Stimulated activated CD8-positive, alpha-beta memory T cell treated with anti-CD3 and anti-CD28 coated beads, Interleukin-7, amount 100 ng/mL, for 48 hours (primary cell): ENCODE measurements around the gene MEX3D.

Source experiments
- DNase-seq, 2 donors: peaks; one replicate each; pipeline ENCODE4 v3.0.0-alpha.2; 2020; ENCODE audit warnings: low read depth in 1 of 2; ENCODE audit errors: extremely low read depth in 1 of 2

MEX3D gene

GRCh38 chr19:1568320-1569019 lies at the start of gene MEX3D:
Gene MEX3D (minus strand): TSS chr19:1568325. CDS start chr19:1568058, 267 bp downstream.
- DNase-seq: peak; percentile 59 to 63

DNA sequence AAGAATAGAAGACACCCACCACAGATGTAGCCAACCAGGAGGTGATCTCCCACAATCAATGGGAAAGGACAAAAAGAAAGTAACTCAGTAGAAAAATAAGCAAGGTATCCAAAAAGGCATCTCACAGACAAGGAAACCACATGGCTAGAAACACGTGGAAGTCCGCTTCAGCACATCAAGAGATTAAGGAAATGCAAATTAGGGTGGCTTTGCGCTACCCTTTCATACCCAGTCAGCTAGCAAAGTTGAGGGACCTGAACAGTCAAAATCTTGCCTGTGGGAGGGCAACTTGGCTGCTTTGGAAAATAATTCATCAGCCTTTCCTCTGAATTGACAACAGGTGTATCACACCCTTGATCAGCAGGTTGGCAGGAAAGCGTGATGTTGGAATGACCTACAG lies 48.8 kb upstream of the MEX3D start:
- no peak for DNase-seq

DNA sequence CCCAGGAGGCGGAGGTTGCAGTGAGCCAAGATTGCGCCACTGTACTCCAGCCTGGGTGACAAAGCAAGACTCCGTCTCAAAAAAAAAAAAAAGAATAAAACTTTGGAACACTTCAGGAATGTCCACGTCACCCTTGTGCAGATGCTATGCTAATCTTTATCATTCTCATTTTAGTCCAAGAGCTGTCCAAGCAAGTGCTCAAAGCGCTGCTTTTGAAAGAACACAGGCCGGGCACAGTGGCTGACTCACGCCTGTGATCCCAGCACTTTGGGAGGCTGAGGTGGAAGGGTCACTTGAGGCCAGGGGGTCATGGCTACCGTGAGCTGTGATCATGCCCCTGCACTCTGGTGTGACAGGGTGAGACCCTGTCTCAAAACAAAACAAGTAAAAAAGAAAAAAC lies 48.3 kb upstream of the MEX3D start:
- DNase-seq: no peak

DNA sequence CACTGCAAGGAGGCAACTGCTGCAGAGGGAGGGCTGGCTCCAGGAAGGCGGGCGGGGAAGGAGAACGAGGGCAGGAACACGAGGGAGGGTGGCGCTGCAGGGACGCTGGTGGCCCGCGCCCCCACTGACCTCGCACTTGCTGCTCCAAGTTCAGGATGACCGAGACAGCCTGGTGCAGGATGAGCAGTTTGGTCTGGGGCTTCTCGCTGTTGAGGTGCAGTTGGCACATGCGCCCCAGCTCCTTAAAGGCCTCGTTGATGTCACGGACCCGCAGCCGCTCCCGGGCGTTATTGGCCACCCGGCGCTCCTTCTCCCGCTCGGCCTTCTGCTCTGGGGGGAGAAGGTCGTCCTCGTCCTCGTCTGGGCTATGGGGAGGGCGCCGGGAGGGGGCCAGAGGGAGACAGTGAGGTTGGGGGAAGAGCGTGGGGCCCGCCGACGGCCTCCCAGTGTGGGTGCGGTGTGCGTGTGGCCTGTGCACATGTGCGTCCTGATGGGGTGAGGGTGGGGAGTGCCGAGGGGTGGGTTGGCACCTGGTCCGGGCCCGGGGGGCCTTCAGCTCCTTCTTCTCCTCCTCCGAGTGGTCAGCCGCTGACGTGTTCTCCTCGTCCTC lies 47.1 kb upstream of the MEX3D start:
- no peak for DNase-seq

DNA sequence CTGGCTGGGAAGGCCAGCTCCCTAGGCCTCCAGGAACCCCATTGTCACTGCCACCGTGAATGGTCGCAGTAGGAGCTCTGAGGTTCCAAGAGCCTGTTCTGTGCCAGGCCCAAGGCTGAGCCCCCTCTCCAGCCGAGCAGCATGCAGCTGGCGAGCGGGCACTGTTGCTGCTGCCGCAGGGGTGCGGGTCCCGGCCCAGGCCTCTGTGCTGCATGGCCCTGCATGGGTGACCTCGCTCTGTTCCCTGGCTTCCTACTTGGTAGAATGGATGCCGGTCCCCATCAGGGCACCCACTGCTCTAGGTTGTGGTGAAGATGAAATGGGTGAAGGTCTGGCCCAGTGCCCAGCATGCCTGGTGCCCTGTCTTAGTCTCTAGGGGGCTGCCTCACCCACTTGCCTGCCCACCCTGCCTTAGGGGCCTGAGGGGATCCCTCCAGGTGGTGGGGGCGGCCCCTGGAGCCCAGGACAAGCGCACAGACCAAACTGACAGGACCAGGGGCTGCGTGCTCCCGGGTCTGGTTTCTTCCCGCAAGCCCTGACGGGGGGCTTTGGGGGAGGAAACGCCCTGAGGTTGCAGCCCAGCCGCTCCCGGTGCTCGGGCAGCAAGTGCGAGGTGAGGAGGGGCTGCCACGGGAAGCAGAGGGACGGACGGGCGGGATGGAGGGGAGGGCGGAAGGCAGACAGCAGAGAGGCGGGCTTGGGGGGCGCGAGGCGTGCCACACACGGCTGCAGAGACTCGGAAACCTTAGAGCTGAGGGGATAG lies 45.9 kb upstream of the MEX3D start:
- DNase-seq: no peak

GRCh38 chr19:1613146-1613545 lies 45.0 kb upstream of the MEX3D start:
- DNase-seq: no peak

DNA sequence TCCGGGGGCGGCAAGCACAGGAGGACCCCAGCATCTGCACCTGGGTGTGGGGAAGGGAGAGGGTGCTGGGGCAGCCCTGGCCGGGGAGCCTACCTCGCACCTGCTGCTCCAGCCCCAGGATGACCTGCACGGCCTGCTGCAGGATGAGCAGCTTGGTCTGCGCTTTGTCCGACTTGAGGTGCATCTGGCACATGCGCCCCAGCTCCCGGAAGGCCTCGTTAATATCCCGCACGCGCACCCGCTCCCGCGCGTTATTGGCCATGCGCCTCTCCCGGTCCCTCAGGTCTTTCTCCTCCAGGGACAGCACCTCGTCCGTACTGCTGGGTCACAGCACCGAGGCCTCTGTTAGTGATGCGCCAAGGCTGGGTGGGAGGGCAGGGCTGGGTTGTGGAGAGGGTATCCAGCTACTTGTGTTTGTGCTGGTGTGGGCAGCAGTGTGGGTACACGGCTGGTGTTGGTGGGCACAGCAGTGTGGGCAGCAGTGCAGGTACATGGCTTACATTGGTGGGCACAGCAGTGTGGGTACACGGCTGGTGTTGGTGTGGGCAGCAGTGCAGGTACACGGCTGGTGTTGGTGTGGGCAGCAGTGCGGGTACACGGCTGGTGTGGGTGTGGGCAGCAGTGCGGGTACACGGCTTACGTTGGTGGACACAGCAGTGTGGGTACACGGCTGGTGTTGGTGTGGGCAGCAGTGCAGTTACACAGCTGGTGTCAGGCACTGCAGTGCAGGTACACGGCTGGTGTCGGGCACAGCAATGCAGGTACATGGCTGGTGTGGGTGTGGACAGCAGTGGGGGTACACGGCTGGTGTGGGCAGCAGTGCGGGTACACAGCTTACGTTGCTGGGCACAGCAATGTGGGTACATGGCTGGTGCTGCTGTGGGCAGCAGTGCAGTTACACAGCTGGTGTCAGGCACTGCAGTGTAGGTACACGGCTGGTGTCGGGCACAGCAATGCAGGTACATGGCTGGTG lies 44.3 kb upstream of the MEX3D start:
- DNase-seq: no peak

GRCh38 chr19:1611353-1611752 lies 43.2 kb upstream of the MEX3D start:
- DNase-seq: no peak

GRCh38 chr19:1610579-1610978 lies 42.5 kb upstream of the MEX3D start:
- DNase-seq: no peak

DNA sequence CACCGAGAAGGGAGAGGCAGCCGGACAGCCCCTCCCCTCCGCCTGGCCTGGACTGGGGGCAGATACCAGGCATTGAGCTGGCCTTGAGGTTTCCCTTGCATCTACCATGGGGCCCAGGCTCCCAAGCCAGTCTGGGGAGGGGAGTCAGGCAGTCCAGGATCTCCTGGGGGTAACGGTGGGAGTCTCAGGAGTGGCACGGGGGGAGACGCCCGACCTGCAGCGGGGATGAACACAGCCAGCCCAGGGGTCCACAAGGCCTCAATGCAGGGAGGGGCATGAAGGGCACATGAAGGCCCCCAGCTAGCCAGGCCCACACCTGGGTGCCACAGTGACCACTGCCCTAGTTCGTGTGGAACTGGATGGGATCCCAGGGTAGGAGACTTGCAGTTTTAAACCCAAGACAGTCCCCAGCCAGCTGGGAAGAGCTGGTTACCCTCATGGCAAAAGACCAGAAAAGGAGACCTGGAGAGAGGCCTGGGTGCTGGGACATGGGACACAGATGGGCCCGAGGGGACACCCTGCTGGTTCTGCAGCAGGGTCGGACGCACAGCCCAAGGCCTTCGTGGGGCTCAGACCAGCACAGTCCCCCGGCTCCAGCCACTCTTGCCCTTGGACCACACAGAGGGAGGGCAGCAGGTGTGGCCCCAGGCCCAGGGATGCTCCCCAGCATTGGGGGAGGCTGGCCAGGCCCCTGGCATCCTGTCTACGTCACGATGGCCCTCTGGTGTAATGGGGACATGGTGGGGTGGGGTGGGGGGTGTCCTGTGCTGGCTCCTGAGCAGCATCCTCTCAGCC lies 41.8 kb upstream of the MEX3D start:
- no peak for DNase-seq

DNA sequence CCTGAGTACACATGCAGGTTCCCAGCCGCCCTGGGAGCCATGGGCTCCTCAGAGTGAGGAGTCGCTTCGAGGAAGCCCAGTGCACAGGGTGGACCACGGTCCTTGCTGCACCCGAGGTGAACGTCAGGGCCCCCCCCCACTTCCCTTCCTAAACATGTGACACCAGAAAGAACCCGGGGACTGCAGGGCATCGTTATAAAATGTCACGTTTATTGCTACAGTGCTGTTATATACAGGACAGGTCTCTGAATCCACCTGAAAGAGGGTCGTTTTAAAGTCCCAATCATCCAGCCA lies 40.9 kb upstream of the MEX3D start:
- no peak for DNase-seq

DNA sequence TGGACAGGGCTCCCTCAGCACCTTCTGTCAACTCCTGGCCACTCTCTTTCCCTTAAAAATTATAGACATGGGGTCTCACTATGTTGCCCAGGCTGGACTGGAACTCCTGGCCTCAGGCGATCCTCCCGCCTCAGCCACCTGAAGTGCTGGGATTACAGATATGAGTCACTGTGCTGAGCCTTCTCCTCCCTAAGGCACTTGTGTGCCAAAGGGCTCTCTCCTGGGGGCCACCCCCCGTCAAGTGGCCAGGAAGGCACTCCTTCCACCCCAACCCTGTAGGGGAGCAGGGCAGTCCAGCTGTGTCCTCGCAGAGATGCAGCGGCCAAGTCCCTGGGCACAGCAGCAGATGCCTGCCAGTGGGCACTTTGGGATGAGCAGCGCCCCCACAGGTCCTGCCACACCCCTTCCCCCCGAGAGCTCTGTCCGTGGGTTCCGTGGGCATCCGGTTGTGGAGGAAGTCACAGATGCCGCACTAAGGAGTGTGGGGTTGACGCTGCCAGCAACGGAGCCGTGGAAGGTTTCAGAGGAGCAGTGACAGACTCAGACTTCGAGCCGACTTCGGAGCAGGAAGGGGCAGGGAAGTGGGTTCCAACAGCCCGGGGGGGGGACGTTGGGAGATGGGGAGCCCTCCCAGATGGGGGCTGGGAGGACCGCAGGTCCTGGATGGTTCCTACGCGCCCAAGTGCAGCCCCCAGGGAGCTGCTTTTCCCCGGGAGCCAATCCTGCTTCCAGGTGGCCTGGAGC lies 40.4 kb upstream of the MEX3D start:
- no peak for DNase-seq

- no peak for DNase-seq
Measured at GRCh38 chr19:1606138-1606651, 38.1 kb upstream of the MEX3D start.

DNA sequence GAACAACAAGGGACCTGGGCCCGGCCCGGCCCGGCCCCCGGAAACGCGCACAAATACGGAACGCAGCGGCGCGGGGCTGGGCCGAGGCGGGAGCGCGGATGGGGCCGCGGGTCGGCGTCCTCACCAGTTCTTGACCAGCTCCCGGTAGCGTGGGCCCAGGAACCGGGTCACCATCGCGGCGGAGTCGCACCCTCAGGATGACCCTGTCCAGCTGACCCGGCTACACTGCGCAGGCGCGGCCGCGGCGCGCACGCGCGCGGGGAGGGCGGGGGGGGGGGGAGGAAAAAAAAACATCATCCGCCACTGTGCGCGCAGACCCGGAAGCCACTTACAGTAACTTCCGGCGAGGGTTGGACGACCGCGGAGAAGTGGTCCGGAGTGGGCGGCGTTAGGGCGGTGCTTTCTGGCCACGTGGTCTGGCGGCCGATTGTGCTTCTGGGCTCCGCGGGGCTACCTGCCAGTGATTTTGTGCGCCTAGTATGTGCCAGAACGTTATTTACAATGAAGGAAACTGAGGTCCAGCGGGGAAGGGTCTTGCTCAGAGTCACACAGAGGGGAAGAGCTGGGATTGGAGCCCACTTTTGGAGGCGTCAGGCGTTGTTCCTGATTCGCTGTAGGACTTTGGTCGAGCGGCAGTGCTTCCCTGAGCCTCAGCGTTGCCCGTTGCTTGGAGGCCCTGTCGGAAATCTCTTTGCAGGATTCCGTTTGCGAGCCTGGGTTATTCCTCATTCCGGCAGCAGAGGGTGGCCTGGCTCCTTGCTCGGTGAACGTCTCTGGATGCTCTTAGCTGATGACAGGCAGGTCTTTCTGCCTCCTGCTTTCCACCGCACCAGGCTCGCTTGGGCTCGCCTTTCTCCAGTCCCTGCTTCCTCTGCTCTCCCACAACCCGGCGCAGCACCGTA lies 37.4 kb upstream of the MEX3D start, which contains the start of gene UQCR11:
Gene UQCR11 (minus strand): TSS at position 227 of the 902 bp plus-strand sequence. CDS start 53 bp downstream, at position 174.
- peak; percentile 90 to 96 for DNase-seq

- no peak for DNase-seq
Measured at GRCh38 chr19:1602091-1602707, 34.1 kb upstream of the MEX3D start.

- DNase-seq: no peak
Measured at GRCh38 chr19:1601613-1602064, 33.5 kb upstream of the MEX3D start.

DNA sequence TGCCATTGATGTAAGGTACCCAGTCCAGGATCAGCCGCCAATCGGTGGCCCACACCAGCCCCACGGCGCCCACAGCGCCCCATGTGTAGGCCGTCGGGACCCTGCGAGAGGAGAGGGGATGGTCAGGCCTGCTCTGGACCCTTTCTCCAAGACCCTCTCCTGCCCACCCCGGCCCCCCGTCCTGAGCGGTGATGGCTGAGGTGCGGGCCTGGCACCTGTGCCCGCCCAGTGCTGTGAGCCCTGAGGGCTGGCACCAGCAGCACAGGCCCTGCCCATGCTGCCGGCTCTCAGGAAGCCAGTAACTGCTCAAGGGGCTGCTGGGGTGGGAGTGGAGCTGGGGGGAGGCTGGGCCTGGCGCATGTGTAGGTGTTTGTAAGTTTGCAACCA lies 31.3 kb upstream of the MEX3D start:
- no peak for DNase-seq
